Adrenal gland (tissue), 5 donors: ENCODE results near the gene LRRTM4.

ENCODE experiments used
- POLR2A ChIP-seq, 2 donors: fragments of 450-650 bp; IDR thresholded peaks; one replicate each; pipeline ENCODE4 v1.6.1; 2017; ENCODE audit warnings: antibody characterized with exemption in 2 of 2, mild to moderate bottlenecking in 2 of 2, moderate library complexity in 1 of 2
- TF ChIP-seq, protein P1 (sequence below), 6 experiments: fragments of 450-650 bp in 4 of 6; fragments of 200-600 bp in 2 of 6; sonication (generic) in 1 of 6; IDR thresholded peaks; 1 replicate in 5 of 6; 2 replicates in 1 of 6; pipeline versions ENCODE4 v1.5.1 to v1.8.0; 2016 to 2021; ENCODE audit warnings: antibody characterized with exemption in 6 of 6, mild to moderate bottlenecking in 2 of 6, moderate library complexity in 1 of 6
- donor health status: DM: no; HTN: no; CAD: no.

DNA sequence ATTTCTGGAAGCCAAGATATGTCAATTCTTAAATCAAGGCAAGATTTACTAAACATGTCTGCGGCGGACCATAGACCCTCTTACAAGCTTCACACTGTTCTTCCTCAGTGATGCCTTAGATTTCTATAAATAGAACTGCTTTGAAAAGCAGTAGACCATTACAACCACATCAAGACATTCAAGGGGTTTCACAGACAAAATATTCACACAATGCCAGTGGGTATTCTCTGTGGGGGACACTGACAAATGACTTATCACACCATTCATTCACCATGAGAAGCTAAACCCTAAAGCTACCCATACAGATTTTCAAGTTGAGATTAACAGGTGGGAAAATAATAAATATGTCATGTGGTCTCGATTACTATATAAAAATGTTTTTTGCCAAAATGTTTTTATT is 15.9 kb upstream of the LRRTM4 start:
- TF ChIP-seq, protein P1, sequence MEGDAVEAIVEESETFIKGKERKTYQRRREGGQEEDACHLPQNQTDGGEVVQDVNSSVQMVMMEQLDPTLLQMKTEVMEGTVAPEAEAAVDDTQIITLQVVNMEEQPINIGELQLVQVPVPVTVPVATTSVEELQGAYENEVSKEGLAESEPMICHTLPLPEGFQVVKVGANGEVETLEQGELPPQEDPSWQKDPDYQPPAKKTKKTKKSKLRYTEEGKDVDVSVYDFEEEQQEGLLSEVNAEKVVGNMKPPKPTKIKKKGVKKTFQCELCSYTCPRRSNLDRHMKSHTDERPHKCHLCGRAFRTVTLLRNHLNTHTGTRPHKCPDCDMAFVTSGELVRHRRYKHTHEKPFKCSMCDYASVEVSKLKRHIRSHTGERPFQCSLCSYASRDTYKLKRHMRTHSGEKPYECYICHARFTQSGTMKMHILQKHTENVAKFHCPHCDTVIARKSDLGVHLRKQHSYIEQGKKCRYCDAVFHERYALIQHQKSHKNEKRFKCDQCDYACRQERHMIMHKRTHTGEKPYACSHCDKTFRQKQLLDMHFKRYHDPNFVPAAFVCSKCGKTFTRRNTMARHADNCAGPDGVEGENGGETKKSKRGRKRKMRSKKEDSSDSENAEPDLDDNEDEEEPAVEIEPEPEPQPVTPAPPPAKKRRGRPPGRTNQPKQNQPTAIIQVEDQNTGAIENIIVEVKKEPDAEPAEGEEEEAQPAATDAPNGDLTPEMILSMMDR (IDR thresholded peaks at IDR 0.05): no peak
- no peak for TF ChIP-seq POLR2A (IDR thresholded peaks at IDR 0.05)
